Fibroblast of lung (primary cell): ENCODE results near the gene LCN10.

Source experiments
- CTCF ChIP-seq, 2 donors: IDR thresholded peaks in 1 of 2; conservative IDR thresholded peaks in 1 of 2; 1 replicate in 1 of 2; 2 replicates in 1 of 2; pipeline ENCODE4 v1.5.1; 2011 to 2012; ENCODE audit warnings: low read length in 2 of 2, control low read depth in 1 of 2, inconsistent platforms in 1 of 2, low read depth in 1 of 2, mild to moderate bottlenecking in 1 of 2
- EZH2 ChIP-seq: IDR thresholded peaks from 2 replicates; pipeline ENCODE4 v1.5.1; 2012; ENCODE audit warnings: low read length, control low read depth, mild to moderate bottlenecking; ENCODE audit errors: missing control alignments

GRCh38 chr9:136691316-136692184 lies 51.2 kb downstream of the LCN10 start:
- TF ChIP-seq CTCF (conservative IDR thresholded peaks at IDR 0.05 in 1 of 2, IDR thresholded peaks at IDR 0.05 in 1 of 2; ENCODE audit: low read depth in 1 of 2, low read length in 2 of 2) (no peak), EZH2 (no peak)
